Lower lobe of right lung (tissue), 2 donors: ENCODE measurements around the gene PRKCQ. TPM values are rescaled to one million over a fixed set of nuclear protein-coding genes. Genes with fewer than 3 reads are reported as not detected.

Experiments
- ATAC-seq, 2 donors: fragments of 200-7000 bp; cut with Tn5 transposase; one replicate each; pipeline ENCODE4 v1.9.1; 2020 to 2022; ENCODE audit warnings: mild to moderate bottlenecking in 2 of 2, moderate library complexity in 2 of 2
- DNase-seq: peaks from one replicate; pipeline ENCODE4 v3.0.0-alpha.2; 2020
- H3K27ac ChIP-seq: fragments of 200-600 bp; one replicate; pipeline ENCODE4 v1.8.0; 2022
- H3K27me3 ChIP-seq: fragments of 200-600 bp; one replicate; pipeline ENCODE4 v1.8.0; 2022; ENCODE audit warnings: low read depth
- H3K36me3 ChIP-seq: fragments of 200-600 bp; one replicate; pipeline ENCODE4 v1.8.0; 2022; ENCODE audit warnings: mild to moderate bottlenecking
- H3K4me1 ChIP-seq: fragments of 200-600 bp; one replicate; pipeline ENCODE4 v1.8.0; 2022
- H3K4me3 ChIP-seq: fragments of 200-600 bp; one replicate; pipeline ENCODE4 v1.8.0; 2022; ENCODE audit warnings: mild to moderate bottlenecking
- H3K9me3 ChIP-seq: fragments of 200-600 bp; one replicate; pipeline ENCODE4 v1.8.0; 2022
- intact Hi-C: fragments of 100-400 bp; cut with DNase I; formaldehyde crosslinking; loops from one replicate; pipeline ENCODE4 v1.11.0; 2022
- total RNA-seq: library from RNA; stranded (reverse); fragmentation: NEBNext Ultra II Directional; extraction: Animal tissue kit (Norgen Biotek cat#: 25700); gene quantifications from one replicate; pipeline ENCODE4 v1.2.1, GENCODE V29; 2021
- TF ChIP-seq, protein P1 (sequence below): fragments of 200-600 bp; IDR thresholded peaks from one replicate; pipeline ENCODE4 v1.8.0; 2022; ENCODE audit warnings: antibody characterized with exemption, mild to moderate bottlenecking
- donor health status: DM: no; HTN: yes; CAD: no; lungs with severe emphysema.

PRKCQ gene
- total RNA-seq, 1 donor from 2014 or later = 8.1 TPM

DNA sequence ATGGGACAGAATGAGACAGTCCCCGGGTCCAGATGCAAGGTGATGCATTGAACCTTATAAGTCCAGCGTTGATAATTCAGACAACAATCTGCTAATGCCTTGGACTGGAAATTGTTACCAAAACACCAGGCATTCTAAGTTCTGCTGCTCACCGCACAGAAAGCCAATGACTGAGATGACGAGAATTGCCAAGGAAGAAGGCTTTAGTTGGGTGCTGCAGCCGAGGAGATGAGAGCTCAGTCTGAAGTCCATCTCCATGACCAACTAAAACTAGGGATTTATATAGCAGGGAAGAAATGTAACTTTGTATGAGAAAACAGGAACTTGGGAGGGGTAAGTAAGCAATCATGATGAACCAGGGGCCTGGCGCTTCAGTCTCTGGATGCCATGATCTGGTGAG lies 68.7 kb downstream of the PRKCQ start:
- DNase-seq (no peak), ATAC-seq (no peak)
- Histone ChIP-seq H3K9me3 (no peaks in the 10 kb centered on the region), H3K4me3 (no peak overlapping the region), H3K27ac (no peak overlapping the region), H3K36me3 (no peaks in the 10 kb centered on the region), H3K27me3 (no peaks in the 10 kb centered on the region), H3K4me1 (peaks cover 6% of the 10 kb centered on the region)
- intact Hi-C loops = no loop called here
- TF ChIP-seq, protein P1, sequence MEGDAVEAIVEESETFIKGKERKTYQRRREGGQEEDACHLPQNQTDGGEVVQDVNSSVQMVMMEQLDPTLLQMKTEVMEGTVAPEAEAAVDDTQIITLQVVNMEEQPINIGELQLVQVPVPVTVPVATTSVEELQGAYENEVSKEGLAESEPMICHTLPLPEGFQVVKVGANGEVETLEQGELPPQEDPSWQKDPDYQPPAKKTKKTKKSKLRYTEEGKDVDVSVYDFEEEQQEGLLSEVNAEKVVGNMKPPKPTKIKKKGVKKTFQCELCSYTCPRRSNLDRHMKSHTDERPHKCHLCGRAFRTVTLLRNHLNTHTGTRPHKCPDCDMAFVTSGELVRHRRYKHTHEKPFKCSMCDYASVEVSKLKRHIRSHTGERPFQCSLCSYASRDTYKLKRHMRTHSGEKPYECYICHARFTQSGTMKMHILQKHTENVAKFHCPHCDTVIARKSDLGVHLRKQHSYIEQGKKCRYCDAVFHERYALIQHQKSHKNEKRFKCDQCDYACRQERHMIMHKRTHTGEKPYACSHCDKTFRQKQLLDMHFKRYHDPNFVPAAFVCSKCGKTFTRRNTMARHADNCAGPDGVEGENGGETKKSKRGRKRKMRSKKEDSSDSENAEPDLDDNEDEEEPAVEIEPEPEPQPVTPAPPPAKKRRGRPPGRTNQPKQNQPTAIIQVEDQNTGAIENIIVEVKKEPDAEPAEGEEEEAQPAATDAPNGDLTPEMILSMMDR = no peak

DNA sequence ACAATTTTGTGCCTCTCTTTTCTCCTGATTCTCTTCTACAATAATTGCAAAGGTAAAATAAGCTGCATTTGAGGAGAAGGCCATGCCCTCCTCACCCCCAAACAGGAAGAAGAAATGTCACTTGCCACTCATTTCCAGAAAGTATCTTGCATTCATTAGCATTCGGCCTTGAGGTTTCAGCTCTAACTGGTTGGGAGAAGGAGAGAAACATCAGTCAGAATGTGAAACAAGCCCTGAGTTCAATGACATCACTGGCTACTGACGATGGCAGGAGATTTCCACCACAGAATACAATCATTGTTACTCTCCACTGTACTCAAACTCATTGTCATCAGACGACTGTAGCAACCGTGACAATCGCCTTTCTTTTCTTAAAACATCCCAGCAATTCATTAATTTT lies 72.8 kb downstream of the PRKCQ start:
- Histone ChIP-seq H3K27ac (no peak overlapping the region), H3K36me3 (no peaks in the 10 kb centered on the region), H3K27me3 (no peaks in the 10 kb centered on the region), H3K4me3 (no peak overlapping the region), H3K4me1 (no peaks in the 10 kb centered on the region), H3K9me3 (no peaks in the 10 kb centered on the region)
- TF ChIP-seq, protein P1 = no peak
- DNase-seq (no peak), ATAC-seq (no peak)
- intact Hi-C loops = no loop called here

DNA sequence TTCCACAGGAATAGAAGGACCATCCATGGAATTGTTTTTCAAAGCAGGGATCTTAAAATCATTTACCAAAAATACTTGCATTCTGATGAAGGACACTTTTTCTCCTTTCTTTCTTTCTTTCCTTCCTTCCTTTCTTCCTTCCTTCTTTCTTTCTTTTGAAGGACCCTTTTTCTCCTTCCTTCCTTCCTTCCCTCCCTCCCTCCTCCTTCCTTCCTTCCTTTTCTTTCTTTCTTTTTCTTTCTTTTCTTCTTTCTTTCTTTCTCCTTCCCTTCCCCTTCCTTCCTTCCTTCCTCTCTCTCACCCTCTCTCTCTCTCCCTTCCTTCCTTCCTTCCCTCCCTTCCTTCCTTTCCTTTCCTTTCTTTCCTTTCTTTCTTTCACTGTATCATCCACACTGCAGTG lies 74.8 kb downstream of the PRKCQ start:
- TF ChIP-seq, protein P1 = no peak
- ATAC-seq = no peak
- no peaks in the 10 kb centered on the region for H3K9me3 ChIP-seq

DNA sequence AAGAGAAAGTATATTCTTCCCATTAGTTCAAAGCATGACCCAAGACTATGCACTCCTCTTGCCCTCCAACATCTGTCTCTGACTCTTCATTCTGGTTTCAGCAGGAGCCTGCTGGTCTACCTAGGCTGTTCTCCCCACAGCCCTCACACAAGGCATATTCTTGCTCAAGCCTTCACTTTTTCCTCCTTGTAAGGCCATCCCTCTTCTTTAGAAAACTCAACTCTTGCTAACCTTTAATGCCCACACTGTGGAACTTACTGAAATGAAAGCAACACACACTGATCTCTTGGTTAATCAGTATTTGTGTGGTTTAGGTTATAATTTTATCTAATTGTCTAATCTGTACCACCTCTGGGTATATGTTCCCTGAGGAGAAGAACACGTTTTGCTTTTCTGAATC lies 75.8 kb downstream of the PRKCQ start:
- no peak for ATAC-seq
- Histone ChIP-seq H3K4me1 (no peaks in the 10 kb centered on the region), H3K4me3 (no peak overlapping the region)

More for the DNA sequence above, 74.8 kb downstream of the PRKCQ start:
- intact Hi-C loops = no loop called here
- Histone ChIP-seq H3K4me1 (no peaks in the 10 kb centered on the region), H3K27ac (no peak overlapping the region), H3K27me3 (no peaks in the 10 kb centered on the region), H3K4me3 (no peak overlapping the region), H3K36me3 (no peaks in the 10 kb centered on the region)
- no peak for DNase-seq

DNA sequence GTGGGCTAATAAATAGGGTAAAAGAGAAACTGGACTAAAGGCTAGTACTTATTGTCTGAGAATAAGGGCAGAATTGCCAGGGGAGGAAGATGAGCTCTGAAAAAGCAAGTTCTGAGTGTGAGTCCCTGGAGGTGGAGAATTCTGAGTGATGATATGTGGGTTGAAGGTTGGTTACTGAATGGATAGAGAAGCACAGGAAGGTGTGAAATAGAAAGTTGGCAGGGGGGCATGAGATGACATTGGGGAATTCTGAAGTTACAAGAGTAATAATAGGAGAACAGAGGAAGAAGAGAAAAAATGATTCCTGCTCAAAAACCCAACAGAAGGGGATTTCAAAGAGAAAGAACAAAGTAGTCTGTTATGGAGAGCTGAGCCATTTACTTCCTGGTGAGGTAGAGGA lies 76.9 kb downstream of the PRKCQ start:
- TF ChIP-seq, protein P1 = no peak
- ATAC-seq (no peak), DNase-seq (no peak)
- Histone ChIP-seq H3K4me3 (no peak overlapping the region), H3K27ac (no peak overlapping the region), H3K4me1 (no peaks in the 10 kb centered on the region), H3K27me3 (no peaks in the 10 kb centered on the region), H3K9me3 (no peaks in the 10 kb centered on the region), H3K36me3 (no peaks in the 10 kb centered on the region)
- intact Hi-C loops = no loop called here

More for the DNA sequence above, 75.8 kb downstream of the PRKCQ start:
- Histone ChIP-seq H3K9me3 (no peaks in the 10 kb centered on the region), H3K27ac (no peak overlapping the region), H3K27me3 (no peaks in the 10 kb centered on the region), H3K36me3 (no peaks in the 10 kb centered on the region)
- intact Hi-C loops = no loop called here
- TF ChIP-seq, protein P1 = no peak
- DNase-seq = no peak

DNA sequence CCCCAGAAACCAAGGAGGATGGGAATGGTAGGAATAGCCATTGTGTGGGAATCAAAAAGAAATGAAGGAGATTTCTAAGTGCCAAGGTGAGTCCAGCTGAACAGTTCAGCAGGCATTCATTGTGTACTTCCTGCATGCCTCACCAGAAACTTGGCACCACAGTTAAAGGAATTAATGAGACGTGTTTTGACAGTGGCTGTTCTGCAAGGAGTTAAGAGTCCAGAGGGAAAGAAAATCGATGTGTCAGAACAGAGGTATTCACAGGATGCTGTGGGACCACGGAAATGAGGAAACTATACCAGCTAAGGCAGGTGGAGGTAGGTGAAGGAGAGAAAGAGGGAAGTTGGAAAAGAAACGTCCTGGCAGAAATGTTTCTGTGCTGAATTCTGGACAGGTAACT lies 78.1 kb downstream of the PRKCQ start:
- no peak for ATAC-seq
- intact Hi-C loops = no loop called here
- no peak overlapping the region for H3K4me3 ChIP-seq
- no peak overlapping the region for H3K27ac ChIP-seq
- TF ChIP-seq, protein P1 = no peak
- H3K9me3 ChIP-seq = no peaks in the 10 kb centered on the region
- H3K4me1 ChIP-seq = no peaks in the 10 kb centered on the region
- no peak for DNase-seq
- no peaks in the 10 kb centered on the region for H3K36me3 ChIP-seq
- no peaks in the 10 kb centered on the region for H3K27me3 ChIP-seq
